GM23338 (cell line): ENCODE results near the gene PHC2. TPM values are rescaled to one million over a fixed set of nuclear protein-coding genes. Genes with fewer than 3 reads are reported as not detected.

Experiments
- ATAC-seq: fragments of 200-7000 bp; cut with Tn5 transposase; 3 replicates; pipeline ENCODE4 v1.9.1; 2020
- DNase-seq: peaks from one replicate; pipeline ENCODE4 v3.0.0-alpha.2; 2015; ENCODE audit warnings: low spot score
- H2AFZ ChIP-seq: fragments of 200-600 bp; sonication (generic); 2 replicates; pipeline ENCODE4 v1.8.0; 2016; ENCODE audit warnings: antibody characterized with exemption, mild to moderate bottlenecking, moderate library complexity
- H3F3A ChIP-seq: fragments of 200-600 bp; sonication (generic); replicated peaks from 2 replicates; pipeline ENCODE4 v1.8.0; 2017; ENCODE audit warnings: antibody characterized with exemption, mixed run types, low read depth
- H3K27ac ChIP-seq: fragments of 200-600 bp; sonication (generic); 2 replicates; pipeline ENCODE4 v1.6.1; 2016; ENCODE audit warnings: low read depth
- H3K27me3 ChIP-seq: fragments of 200-600 bp; sonication (generic); 2 replicates; pipeline ENCODE4 v1.8.0; 2016; ENCODE audit warnings: mild to moderate bottlenecking, mixed run types, moderate library complexity; ENCODE audit not compliant: insufficient read depth
- H3K36me3 ChIP-seq: fragments of 200-600 bp; sonication (generic); 2 replicates; pipeline ENCODE4 v1.8.0; 2016; ENCODE audit warnings: mild to moderate bottlenecking; ENCODE audit not compliant: insufficient read depth
- H3K4me1 ChIP-seq: fragments of 200-600 bp; sonication (generic); 2 replicates; pipeline ENCODE4 v1.8.0; 2016; ENCODE audit warnings: mild to moderate bottlenecking, moderate library complexity; ENCODE audit not compliant: insufficient read depth
- H3K4me2 ChIP-seq: fragments of 200-600 bp; sonication (generic); 2 replicates; pipeline ENCODE4 v1.7.1; 2017; ENCODE audit warnings: mixed run types
- H3K4me3 ChIP-seq: fragments of 200-600 bp; sonication (generic); 2 replicates; pipeline ENCODE4 v1.6.1; 2016; ENCODE audit warnings: mixed run types
- H3K79me2 ChIP-seq: fragments of 200-600 bp; sonication (generic); replicated peaks from 2 replicates; pipeline ENCODE4 v1.8.0; 2017; ENCODE audit warnings: mild to moderate bottlenecking; ENCODE audit not compliant: insufficient read depth
- H3K9me2 ChIP-seq: fragments of 200-600 bp; sonication (generic); 2 replicates; pipeline ENCODE4 v1.8.0; 2017; ENCODE audit not compliant: insufficient read depth
- H4K20me1 ChIP-seq: fragments of 200-600 bp; sonication (generic); replicated peaks from 2 replicates; pipeline ENCODE4 v1.8.0; 2017; ENCODE audit warnings: mild to moderate bottlenecking; ENCODE audit not compliant: insufficient read depth
- H3K27ac Mint-ChIP-seq: 2 replicates; pipeline ENCODE4 v1.8.0; 2020; ENCODE audit warnings: inconsistent platforms, mild to moderate bottlenecking, moderate library complexity, mixed read lengths
- H3K27me3 Mint-ChIP-seq: 3 replicates; pipeline ENCODE4 v1.8.0; 2022; ENCODE audit warnings: low read depth, mild to moderate bottlenecking, moderate library complexity, mixed read lengths, inconsistent platforms; ENCODE audit not compliant: insufficient read depth, poor library complexity
- H3K36me3 Mint-ChIP-seq: 3 replicates; pipeline ENCODE4 v1.8.0; 2021; ENCODE audit warnings: low read depth, mild to moderate bottlenecking, inconsistent platforms, moderate library complexity, mixed read lengths
- H3K4me1 Mint-ChIP-seq: 3 replicates; pipeline ENCODE4 v1.8.0; 2020; ENCODE audit warnings: mild to moderate bottlenecking, inconsistent platforms, mixed read lengths
- H3K4me3 Mint-ChIP-seq: 3 replicates; pipeline ENCODE4 v1.8.0; 2021; ENCODE audit warnings: moderate library complexity, mild to moderate bottlenecking, inconsistent platforms, mixed read lengths
- H3K9me3 Mint-ChIP-seq: 3 replicates; pipeline ENCODE4 v1.8.0; 2020; ENCODE audit warnings: moderate library complexity, mild to moderate bottlenecking, inconsistent platforms, mixed read lengths
- NANOG ChIP-seq: IDR thresholded peaks from 2 replicates; pipeline ENCODE4 v1.6.1; 2016; ENCODE audit warnings: antibody characterized with exemption, borderline replicate concordance
- ZNF331 ChIP-seq: fragments of 250-450 bp; sonication (Bioruptor Pico); IDR thresholded peaks from 2 replicates; pipeline ENCODE4 v1.5.0; 2020; ENCODE audit warnings: low read depth, mild to moderate bottlenecking, moderate library complexity
- polyA plus RNA-seq: library from polyadenylated mRNA; unstranded; fragments of >200 nt; fragmentation: Nextera tagmentation; extraction: Ambion mirVana; gene quantifications from 2 replicates; pipeline ENCODE4 v1.2.1, GENCODE V29; 2016
- total RNA-seq: library from RNA; depleted of rRNA; stranded (reverse); fragments of >200 nt; shearing (Covaris generic); gene quantifications from 2 replicates; pipeline ENCODE4 v1.2.3, GENCODE V29; 2014
- TF ChIP-seq, protein P1 (sequence below): fragments of 250-450 bp; sonication (Bioruptor Pico); IDR thresholded peaks from 2 replicates; pipeline ENCODE4 v1.5.0; 2020; ENCODE audit warnings: mild to moderate bottlenecking, moderate library complexity
- TF ChIP-seq, protein P2 (sequence below), 2 experiments: fragments of 200-600 bp in 1 of 2; sonication (generic) in 1 of 2; conservative IDR thresholded peaks; 2 replicates each; pipeline versions ENCODE4 v1.5.1 to v1.6.1; 2016 to 2017; ENCODE audit warnings: antibody characterized with exemption in 2 of 2, low read depth in 2 of 2, mild to moderate bottlenecking in 2 of 2, moderate library complexity in 1 of 2

PHC2 gene
- total and polyA plus RNA-seq, 2 experiments from 2014 or later = 1.7 to 7.3 TPM

DNA sequence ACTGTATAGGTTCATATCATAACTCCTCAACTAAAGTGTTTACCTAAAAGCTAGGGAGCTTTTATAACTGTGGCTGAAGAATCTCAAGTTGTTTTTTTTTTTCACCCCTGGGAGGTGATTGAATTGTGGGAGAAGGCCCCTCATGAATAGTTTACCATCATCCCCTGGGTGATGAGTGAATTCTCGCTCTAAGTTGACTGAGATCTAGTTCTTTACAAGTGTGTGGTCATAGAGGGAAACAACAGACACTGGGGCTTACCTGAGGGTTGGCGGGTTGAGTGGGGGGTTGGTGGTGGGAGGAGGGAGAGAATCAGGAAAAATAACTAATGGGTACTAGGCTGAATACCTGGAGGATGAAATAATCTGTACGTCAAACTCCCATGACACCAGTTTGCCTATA lies 33.7 kb upstream of the PHC2 start:
- no peaks in the 10 kb centered on the region; the same call in 2 of the 3 replicates for H3K4me1 Mint-ChIP-seq
- H3K27me3 Mint-ChIP-seq = peaks cover 7% of the 10 kb centered on the region
- ATAC-seq (no peak), DNase-seq (no peak)
- no peak overlapping the region for H3K4me3 Mint-ChIP-seq
- Histone ChIP-seq H3K4me2 (no peak overlapping the region), H3K27me3 (0 out of 2 replicates have a peak, but pooled peaks cover 3% of the 10 kb centered on the region), H2AFZ (no peak overlapping the region), H3K4me1 (no peaks in the 10 kb centered on the region; the same call in 1 of the 2 replicates), H3K9me2 (no peaks in the 10 kb centered on the region), H3K4me3 (no peak overlapping the region), H3K27ac (no peak overlapping the region), H3K79me2 (no peaks in the 10 kb centered on the region), H3K36me3 (no peaks in the 10 kb centered on the region), H4K20me1 (no peaks in the 10 kb centered on the region), H3F3A (no peaks in the 10 kb centered on the region)
- TF ChIP-seq, protein P1, sequence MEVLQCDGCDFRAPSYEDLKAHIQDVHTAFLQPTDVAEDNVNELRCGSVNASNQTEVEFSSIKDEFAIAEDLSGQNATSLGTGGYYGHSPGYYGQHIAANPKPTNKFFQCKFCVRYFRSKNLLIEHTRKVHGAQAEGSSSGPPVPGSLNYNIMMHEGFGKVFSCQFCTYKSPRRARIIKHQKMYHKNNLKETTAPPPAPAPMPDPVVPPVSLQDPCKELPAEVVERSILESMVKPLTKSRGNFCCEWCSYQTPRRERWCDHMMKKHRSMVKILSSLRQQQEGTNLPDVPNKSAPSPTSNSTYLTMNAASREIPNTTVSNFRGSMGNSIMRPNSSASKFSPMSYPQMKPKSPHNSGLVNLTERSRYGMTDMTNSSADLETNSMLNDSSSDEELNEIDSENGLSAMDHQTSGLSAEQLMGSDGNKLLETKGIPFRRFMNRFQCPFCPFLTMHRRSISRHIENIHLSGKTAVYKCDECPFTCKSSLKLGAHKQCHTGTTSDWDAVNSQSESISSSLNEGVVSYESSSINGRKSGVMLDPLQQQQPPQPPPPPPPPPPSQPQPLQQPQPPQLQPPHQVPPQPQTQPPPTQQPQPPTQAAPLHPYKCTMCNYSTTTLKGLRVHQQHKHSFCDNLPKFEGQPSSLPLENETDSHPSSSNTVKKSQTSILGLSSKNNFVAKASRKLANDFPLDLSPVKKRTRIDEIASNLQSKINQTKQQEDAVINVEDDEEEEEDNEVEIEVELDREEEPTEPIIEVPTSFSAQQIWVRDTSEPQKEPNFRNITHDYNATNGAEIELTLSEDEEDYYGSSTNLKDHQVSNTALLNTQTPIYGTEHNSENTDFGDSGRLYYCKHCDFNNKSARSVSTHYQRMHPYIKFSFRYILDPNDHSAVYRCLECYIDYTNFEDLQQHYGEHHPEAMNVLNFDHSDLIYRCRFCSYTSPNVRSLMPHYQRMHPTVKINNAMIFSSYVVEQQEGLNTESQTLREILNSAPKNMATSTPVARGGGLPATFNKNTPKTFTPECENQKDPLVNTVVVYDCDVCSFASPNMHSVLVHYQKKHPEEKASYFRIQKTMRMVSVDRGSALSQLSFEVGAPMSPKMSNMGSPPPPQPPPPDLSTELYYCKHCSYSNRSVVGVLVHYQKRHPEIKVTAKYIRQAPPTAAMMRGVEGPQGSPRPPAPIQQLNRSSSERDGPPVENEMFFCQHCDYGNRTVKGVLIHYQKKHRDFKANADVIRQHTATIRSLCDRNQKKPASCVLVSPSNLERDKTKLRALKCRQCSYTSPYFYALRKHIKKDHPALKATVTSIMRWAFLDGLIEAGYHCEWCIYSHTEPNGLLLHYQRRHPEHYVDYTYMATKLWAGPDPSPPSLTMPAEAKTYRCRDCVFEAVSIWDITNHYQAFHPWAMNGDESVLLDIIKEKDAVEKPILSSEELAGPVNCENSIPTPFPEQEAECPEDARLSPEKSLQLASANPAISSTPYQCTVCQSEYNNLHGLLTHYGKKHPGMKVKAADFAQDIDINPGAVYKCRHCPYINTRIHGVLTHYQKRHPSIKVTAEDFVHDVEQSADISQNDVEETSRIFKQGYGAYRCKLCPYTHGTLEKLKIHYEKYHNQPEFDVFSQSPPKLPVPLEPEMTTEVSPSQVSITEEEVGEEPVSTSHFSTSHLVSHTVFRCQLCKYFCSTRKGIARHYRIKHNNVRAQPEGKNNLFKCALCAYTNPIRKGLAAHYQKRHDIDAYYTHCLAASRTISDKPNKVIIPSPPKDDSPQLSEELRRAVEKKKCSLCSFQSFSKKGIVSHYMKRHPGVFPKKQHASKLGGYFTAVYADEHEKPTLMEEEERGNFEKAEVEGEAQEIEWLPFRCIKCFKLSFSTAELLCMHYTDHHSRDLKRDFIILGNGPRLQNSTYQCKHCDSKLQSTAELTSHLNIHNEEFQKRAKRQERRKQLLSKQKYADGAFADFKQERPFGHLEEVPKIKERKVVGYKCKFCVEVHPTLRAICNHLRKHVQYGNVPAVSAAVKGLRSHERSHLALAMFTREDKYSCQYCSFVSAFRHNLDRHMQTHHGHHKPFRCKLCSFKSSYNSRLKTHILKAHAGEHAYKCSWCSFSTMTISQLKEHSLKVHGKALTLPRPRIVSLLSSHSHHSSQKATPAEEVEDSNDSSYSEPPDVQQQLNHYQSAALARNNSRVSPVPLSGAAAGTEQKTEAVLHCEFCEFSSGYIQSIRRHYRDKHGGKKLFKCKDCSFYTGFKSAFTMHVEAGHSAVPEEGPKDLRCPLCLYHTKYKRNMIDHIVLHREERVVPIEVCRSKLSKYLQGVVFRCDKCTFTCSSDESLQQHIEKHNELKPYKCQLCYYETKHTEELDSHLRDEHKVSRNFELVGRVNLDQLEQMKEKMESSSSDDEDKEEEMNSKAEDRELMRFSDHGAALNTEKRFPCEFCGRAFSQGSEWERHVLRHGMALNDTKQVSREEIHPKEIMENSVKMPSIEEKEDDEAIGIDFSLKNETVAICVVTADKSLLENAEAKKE (CRISPR knock-in tag) = no peak
- TF ChIP-seq, protein P2, sequence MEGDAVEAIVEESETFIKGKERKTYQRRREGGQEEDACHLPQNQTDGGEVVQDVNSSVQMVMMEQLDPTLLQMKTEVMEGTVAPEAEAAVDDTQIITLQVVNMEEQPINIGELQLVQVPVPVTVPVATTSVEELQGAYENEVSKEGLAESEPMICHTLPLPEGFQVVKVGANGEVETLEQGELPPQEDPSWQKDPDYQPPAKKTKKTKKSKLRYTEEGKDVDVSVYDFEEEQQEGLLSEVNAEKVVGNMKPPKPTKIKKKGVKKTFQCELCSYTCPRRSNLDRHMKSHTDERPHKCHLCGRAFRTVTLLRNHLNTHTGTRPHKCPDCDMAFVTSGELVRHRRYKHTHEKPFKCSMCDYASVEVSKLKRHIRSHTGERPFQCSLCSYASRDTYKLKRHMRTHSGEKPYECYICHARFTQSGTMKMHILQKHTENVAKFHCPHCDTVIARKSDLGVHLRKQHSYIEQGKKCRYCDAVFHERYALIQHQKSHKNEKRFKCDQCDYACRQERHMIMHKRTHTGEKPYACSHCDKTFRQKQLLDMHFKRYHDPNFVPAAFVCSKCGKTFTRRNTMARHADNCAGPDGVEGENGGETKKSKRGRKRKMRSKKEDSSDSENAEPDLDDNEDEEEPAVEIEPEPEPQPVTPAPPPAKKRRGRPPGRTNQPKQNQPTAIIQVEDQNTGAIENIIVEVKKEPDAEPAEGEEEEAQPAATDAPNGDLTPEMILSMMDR (conservative IDR thresholded peaks at IDR 0.05; ENCODE audit: low read depth in 2 of 2) = no peak
- TF ChIP-seq ZNF331 (CRISPR knock-in tag) (no peak), NANOG (no peak)
- no peaks in the 10 kb centered on the region for H3K9me3 Mint-ChIP-seq
- no peak overlapping the region for H3K27ac Mint-ChIP-seq
- H3K36me3 Mint-ChIP-seq = no peaks in the 10 kb centered on the region
